ENCODE measurements around the gene CELSR1.
"Not testable (repeated sequence)": the region's sequence is repeated elsewhere in the genome, so short reads cannot be mapped to it uniquely, and the experiment has no call there.

The CELSR1 gene

DNA sequence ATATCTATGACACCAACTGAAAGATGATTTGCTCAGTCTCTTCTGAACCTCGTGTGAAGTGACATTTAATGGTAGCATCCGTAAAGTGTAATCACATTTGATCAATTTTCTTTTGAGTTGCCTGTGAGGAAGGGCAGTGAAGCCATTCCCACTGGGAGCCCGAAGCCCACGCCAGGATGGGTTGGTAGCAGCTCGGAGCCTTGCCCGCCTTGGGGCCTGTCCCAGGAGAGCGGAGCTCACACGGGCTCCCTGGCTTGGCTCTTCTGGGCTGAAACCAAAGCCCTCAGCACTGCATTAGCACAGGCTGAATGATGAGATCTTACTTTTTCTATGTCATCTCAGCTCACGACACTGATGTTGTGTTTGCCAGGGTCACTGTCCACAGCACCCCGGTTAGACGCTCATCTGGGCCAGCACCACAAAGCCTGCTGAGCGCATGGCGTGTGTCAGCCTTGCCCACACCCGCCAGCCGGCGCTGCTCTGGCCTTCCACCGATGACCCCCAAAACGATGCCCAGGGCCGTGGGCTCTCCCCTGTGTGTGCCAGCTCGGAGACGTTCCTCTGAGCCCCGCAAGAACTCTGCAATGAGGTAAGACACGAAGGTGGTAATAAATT lies 211.2 kb downstream of the CELSR1 start:
- Mint-ChIP-seq H3K27ac (no peak overlapping the region), H3K4me3 (no peak overlapping the region), H3K27me3 (no peaks in the 10 kb centered on the region), H3K36me3 (no peaks in the 10 kb centered on the region), H3K9me3 (ENCODE audit: low read depth) (no peaks in the 10 kb centered on the region), H3K4me1 (ENCODE audit: low read depth) (no peaks in the 10 kb centered on the region)

DNA sequence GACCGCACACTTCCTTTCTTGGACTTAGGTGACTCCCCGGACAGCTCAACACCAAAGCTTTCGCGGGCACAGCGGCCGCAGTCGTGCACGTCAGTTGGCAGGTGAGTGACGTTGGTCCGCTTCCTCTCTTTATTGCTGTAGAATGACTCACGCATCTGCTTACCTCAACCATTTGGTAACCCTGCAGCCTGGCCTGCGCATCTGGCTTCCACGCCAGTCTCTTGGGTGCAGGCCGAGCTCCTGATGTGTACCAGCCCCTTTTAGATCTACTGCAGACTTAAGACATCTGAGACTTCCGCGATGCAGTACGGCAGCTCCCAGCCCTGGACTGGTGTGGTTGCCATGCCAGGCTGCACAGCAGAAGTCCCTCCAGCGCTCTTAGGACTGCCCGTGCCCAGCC lies 214.3 kb downstream of the CELSR1 start:
- Mint-ChIP-seq H3K4me3 (no peak overlapping the region), H3K36me3 (no peaks in the 10 kb centered on the region), H3K9me3 (ENCODE audit: low read depth) (no peaks in the 10 kb centered on the region), H3K27me3 (no peaks in the 10 kb centered on the region), H3K27ac (no peak overlapping the region), H3K4me1 (ENCODE audit: low read depth) (no peaks in the 10 kb centered on the region)

- H3K36me3 Mint-ChIP-seq: no peaks in the 10 kb centered on the region
- H3K4me3 Mint-ChIP-seq: no peak overlapping the region
- no peaks in the 10 kb centered on the region for H3K4me1 Mint-ChIP-seq (ENCODE audit: low read depth)
- no peak overlapping the region for H3K27ac Mint-ChIP-seq
- H3K27me3 Mint-ChIP-seq: no peaks in the 10 kb centered on the region
- no peaks in the 10 kb centered on the region for H3K9me3 Mint-ChIP-seq (ENCODE audit: low read depth)
Observed at GRCh38 chr22:46322711-46323110, 214.7 kb downstream of the CELSR1 start.

DNA sequence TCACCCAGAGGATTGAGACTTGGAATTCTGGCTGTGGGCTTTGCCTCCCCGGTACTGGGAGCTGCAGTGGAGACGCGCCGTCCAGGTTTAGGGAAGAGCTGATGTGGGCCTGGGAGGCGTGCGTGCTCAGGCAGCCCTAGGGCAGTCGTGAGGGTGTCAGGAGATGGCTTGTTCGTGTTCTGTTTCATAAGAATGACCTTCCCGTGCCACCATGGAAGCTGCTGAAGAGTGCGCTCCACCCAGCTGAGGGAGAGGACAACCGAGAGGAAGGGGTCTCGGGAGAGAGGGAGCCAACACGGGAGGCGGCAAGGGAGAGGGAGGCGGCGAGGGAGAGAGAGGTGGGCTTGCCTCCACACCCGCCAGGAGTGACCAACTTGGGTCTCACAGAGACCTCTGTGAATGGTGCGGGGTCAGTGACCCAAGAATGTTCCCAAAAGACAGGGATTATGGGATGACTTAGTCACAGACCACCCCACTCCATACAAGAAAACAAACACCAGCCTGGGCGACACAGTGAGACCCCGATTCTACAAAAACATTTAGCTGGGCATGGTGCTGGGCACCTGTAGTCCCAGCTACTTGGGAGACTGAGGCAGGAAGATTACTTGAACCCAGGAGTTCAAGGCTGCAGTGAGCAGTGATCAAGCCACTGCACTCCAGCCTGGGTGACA lies 216.6 kb downstream of the CELSR1 start:
- Mint-ChIP-seq H3K4me1 (ENCODE audit: low read depth) (no peaks in the 10 kb centered on the region), H3K4me3 (no peak overlapping the region), H3K9me3 (ENCODE audit: low read depth) (no peaks in the 10 kb centered on the region), H3K27ac (no peak overlapping the region), H3K36me3 (no peaks in the 10 kb centered on the region), H3K27me3 (no peaks in the 10 kb centered on the region)

- no peaks in the 10 kb centered on the region for H3K9me3 Mint-ChIP-seq (ENCODE audit: low read depth)
- H3K36me3 Mint-ChIP-seq: no peaks in the 10 kb centered on the region
Observed at GRCh38 chr22:46320166-46320710, 217.2 kb downstream of the CELSR1 start.

DNA sequence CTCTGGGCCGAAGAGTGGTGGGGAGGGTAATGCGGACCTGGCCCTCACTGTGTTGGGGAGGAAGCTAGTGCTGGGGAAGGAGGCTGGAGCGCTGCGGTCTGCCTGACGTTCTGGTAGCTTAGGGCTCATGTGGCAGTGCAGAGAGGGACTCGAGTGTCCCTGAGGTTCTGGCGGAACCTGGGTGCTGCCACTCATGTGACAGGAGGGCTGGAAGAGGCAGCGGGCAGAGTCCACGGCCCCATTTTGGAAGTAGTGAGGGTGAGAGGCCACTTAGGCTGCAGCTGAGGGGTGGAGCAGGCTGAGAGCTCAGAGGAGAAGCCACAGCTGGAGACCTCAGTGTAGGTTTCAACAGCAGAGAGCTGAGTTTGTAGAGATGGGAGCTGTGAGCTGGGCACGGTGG lies 218.1 kb downstream of the CELSR1 start:
- no peaks in the 10 kb centered on the region for H3K27me3 Mint-ChIP-seq
- no peak overlapping the region for H3K27ac Mint-ChIP-seq
- no peaks in the 10 kb centered on the region for H3K4me1 Mint-ChIP-seq (ENCODE audit: low read depth)
- H3K4me3 Mint-ChIP-seq: no peak overlapping the region
- no peaks in the 10 kb centered on the region for H3K9me3 Mint-ChIP-seq (ENCODE audit: low read depth)
- H3K36me3 Mint-ChIP-seq: no peaks in the 10 kb centered on the region

More at GRCh38 chr22:46320166-46320710, 217.2 kb downstream of the CELSR1 start:
- Mint-ChIP-seq H3K27me3 (no peaks in the 10 kb centered on the region), H3K27ac (no peak overlapping the region), H3K4me1 (ENCODE audit: low read depth) (no peaks in the 10 kb centered on the region), H3K4me3 (no peak overlapping the region)

DNA sequence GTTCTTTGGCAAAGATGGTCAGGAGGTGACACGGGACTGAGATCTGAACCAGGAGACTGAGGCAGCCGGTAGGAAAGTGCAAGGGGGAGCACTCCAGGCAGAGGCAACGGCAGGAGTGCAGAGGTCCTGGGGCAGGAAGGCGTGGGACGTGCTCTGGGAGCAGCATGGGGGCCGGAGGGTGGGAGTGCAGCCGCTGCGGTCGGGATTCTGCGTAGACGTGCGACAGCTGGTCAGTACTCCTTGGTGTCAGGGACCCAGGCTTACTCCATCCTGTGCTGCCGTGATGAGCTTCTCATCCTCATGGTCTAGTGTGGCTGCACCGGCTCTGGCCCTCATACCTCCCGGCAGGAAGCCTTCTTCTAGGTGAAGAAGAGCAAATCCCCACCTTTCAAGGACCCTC lies 218.8 kb downstream of the CELSR1 start:
- H3K27ac Mint-ChIP-seq: no peak overlapping the region
- no peak overlapping the region for H3K4me3 Mint-ChIP-seq
- no peaks in the 10 kb centered on the region for H3K36me3 Mint-ChIP-seq
- H3K27me3 Mint-ChIP-seq: no peaks in the 10 kb centered on the region
- no peaks in the 10 kb centered on the region for H3K4me1 Mint-ChIP-seq (ENCODE audit: low read depth)
- no peaks in the 10 kb centered on the region for H3K9me3 Mint-ChIP-seq (ENCODE audit: low read depth)

GRCh38 chr22:46317646-46318045 lies 219.8 kb downstream of the CELSR1 start:
- Mint-ChIP-seq H3K36me3 (no peaks in the 10 kb centered on the region), H3K4me1 (ENCODE audit: low read depth) (no peaks in the 10 kb centered on the region), H3K9me3 (ENCODE audit: low read depth) (no peaks in the 10 kb centered on the region), H3K27ac (no peak overlapping the region), H3K4me3 (no peak overlapping the region), H3K27me3 (no peaks in the 10 kb centered on the region)

- H3K9me3 Mint-ChIP-seq (ENCODE audit: low read depth): no peaks in the 10 kb centered on the region
- H3K27me3 Mint-ChIP-seq: no peaks in the 10 kb centered on the region
- no peak overlapping the region for H3K27ac Mint-ChIP-seq
- no peaks in the 10 kb centered on the region for H3K4me1 Mint-ChIP-seq (ENCODE audit: low read depth)
- no peaks in the 10 kb centered on the region for H3K36me3 Mint-ChIP-seq
- no peak overlapping the region for H3K4me3 Mint-ChIP-seq
Observed at GRCh38 chr22:46315976-46316375, 221.4 kb downstream of the CELSR1 start.

- not testable (repeated sequence) for H3K27ac Mint-ChIP-seq; H3K36me3 Mint-ChIP-seq; H3K4me1 Mint-ChIP-seq (ENCODE audit: low read depth); H3K27me3 Mint-ChIP-seq; H3K9me3 Mint-ChIP-seq (ENCODE audit: low read depth); H3K4me3 Mint-ChIP-seq
Observed at GRCh38 chr22:46312848-46313247, 224.6 kb downstream of the CELSR1 start.

- H3K9me3 Mint-ChIP-seq (ENCODE audit: low read depth): no peaks in the 10 kb centered on the region
- no peak overlapping the region for H3K4me3 Mint-ChIP-seq
- H3K36me3 Mint-ChIP-seq: no peaks in the 10 kb centered on the region
- no peak overlapping the region for H3K27ac Mint-ChIP-seq
- H3K27me3 Mint-ChIP-seq: no peaks in the 10 kb centered on the region
- H3K4me1 Mint-ChIP-seq (ENCODE audit: low read depth): no peaks in the 10 kb centered on the region
Observed at GRCh38 chr22:46312056-46312455, 225.4 kb downstream of the CELSR1 start.
